CD4-positive, alpha-beta T cell treated with Interleukin-21 for 1 hour (primary cell): ENCODE results near the gene PDE6H.

Experiments
- DNase-seq: peaks from one replicate; pipeline ENCODE4 v3.0.0-alpha.2; 2020

The PDE6H gene

GRCh38 chr12:15007551-15007950 is 34.7 kb downstream of the PDE6H start:
- no peak for DNase-seq

GRCh38 chr12:15011162-15011561 is 38.3 kb downstream of the PDE6H start:
- DNase-seq, result no peak

GRCh38 chr12:15013634-15014179 is 40.9 kb downstream of the PDE6H start:
- no peak for DNase-seq

- DNase-seq, result no peak
Observed at GRCh38 chr12:15014708-15015107, 41.9 kb downstream of the PDE6H start.

- DNase-seq, result no peak
Observed at GRCh38 chr12:15015121-15015520, 42.3 kb downstream of the PDE6H start.

GRCh38 chr12:15020156-15020555 is 47.3 kb downstream of the PDE6H start:
- no peak for DNase-seq
